Head of caudate nucleus (tissue), 42 donors: ENCODE data around the gene APOBR.
"Not testable (repeated sequence)": the region's sequence is repeated elsewhere in the genome, so short reads cannot be mapped to it uniquely, and the experiment has no call there.

Source experiments
- DNase-seq, 42 donors: peaks; one replicate each; pipeline versions ENCODE4 v3.0.0 to v3.0.0-alpha.2; 2020 to 2021; ENCODE audit warnings: mixed read lengths in 7 of 42
- intact Hi-C: fragments of 100-400 bp; cut with DNase I; formaldehyde crosslinking; loops from one replicate; pipeline ENCODE4 v1.15.0; 2022

Gene APOBR

GRCh38 chr16:28543072-28543471, 48.6 kb downstream of the APOBR start:
- intact Hi-C loops = no loop called here
- peak in 22 of 42 donors; percentile 8 to 56 (median 26) for DNase-seq

- no peak for DNase-seq
- intact Hi-C loops = no loop called here
Observed at GRCh38 chr16:28544998-28545397, 50.6 kb downstream of the APOBR start.

GRCh38 chr16:28545964-28546363, 51.5 kb downstream of the APOBR start:
- DNase-seq, intact Hi-C loops: not testable (repeated sequence)

- intact Hi-C loops = no loop called here
- DNase-seq = no peak
Observed at GRCh38 chr16:28546626-28547025, 52.2 kb downstream of the APOBR start.

GRCh38 chr16:28548306-28548802, 53.9 kb downstream of the APOBR start:
- no peak for DNase-seq
- intact Hi-C loops = no loop called here
